Neural progenitor cell (in vitro differentiated cells): ENCODE measurements around the gene INPPL1.

ENCODE experiments used
- EZH2phosphoT487 ChIP-seq: fragments of 200-600 bp; sonication (generic); IDR thresholded peaks from 2 replicates; pipeline ENCODE4 v1.6.1; 2017; ENCODE audit warnings: antibody characterized with exemption
- TF ChIP-seq, protein P1 (sequence below): fragments of 200-600 bp; sonication (generic); IDR thresholded peaks from 2 replicates; pipeline ENCODE4 v1.5.1; 2017; ENCODE audit warnings: antibody characterized with exemption, mild to moderate bottlenecking

DNA sequence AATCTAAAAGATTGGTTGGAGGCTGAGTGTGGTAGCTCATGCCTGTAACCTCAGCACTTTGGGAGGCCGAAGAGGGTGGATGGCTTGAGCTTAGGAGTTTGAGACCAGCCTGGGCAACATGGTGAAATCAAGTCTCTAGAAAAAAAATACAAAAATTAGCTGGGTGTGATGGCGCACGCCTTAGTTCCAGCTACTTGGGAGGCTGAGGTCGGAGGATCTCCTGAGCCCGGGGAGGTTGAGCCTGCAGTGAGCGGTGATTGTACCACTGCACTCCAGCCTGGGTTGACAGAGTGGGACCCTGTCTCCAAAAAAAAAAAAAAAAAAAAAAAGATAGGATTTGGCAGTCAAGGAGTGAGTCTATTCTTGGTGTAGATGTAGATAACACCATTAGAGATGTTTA, 22.0 kb upstream of the INPPL1 start:
- TF ChIP-seq, protein P1, sequence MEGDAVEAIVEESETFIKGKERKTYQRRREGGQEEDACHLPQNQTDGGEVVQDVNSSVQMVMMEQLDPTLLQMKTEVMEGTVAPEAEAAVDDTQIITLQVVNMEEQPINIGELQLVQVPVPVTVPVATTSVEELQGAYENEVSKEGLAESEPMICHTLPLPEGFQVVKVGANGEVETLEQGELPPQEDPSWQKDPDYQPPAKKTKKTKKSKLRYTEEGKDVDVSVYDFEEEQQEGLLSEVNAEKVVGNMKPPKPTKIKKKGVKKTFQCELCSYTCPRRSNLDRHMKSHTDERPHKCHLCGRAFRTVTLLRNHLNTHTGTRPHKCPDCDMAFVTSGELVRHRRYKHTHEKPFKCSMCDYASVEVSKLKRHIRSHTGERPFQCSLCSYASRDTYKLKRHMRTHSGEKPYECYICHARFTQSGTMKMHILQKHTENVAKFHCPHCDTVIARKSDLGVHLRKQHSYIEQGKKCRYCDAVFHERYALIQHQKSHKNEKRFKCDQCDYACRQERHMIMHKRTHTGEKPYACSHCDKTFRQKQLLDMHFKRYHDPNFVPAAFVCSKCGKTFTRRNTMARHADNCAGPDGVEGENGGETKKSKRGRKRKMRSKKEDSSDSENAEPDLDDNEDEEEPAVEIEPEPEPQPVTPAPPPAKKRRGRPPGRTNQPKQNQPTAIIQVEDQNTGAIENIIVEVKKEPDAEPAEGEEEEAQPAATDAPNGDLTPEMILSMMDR, result no peak
- TF ChIP-seq EZH2phosphoT487, result no peak
